GM12872 (cell line): ENCODE measurements around the gene TPGS1.

ENCODE experiments used
- CTCF ChIP-seq: IDR thresholded peaks from 3 replicates; pipeline ENCODE4 v1.5.1; 2011; ENCODE audit warnings: low read depth, mild to moderate bottlenecking, low read length, moderate library complexity; ENCODE audit not compliant: insufficient read depth

Gene TPGS1

GRCh38 chr19:556611-557382 is 49.5 kb downstream of the TPGS1 start:
- no peak for TF ChIP-seq CTCF

GRCh38 chr19:558770-559439 is 51.6 kb downstream of the TPGS1 start:
- TF ChIP-seq CTCF: no peak

- TF ChIP-seq CTCF: no peak
Measured at GRCh38 chr19:560121-560520, 52.8 kb downstream of the TPGS1 start.

GRCh38 chr19:566403-566802 is 59.1 kb downstream of the TPGS1 start:
- no peak for TF ChIP-seq CTCF

GRCh38 chr19:566844-567243 is 59.5 kb downstream of the TPGS1 start:
- TF ChIP-seq CTCF: no peak

- TF ChIP-seq CTCF: no peak
Measured at GRCh38 chr19:567296-567900, 60.1 kb downstream of the TPGS1 start.
